ENCODE data around the gene RNF121.

RNF121 gene

DNA sequence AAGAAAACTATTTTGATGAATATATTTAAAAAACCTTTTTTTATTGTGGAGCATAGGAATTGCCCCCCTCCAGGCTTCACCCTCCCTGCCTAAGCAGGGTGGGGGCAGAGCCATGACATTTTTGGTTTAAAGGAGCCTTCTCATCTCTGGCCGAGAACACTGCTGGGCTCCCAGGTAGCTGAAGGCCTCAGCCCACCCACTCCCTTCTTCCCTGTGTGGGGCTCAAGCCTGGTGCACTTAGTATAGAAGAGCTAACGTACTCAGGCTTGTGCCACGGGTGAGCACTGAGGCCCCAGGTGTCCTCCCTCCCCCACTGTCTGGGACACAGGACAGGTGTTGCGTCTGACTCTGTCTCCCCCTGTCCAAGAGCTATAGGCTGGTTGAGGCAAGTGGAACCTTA is 67.7 kb downstream of the RNF121 start:
- TF ChIP-seq, protein P1, sequence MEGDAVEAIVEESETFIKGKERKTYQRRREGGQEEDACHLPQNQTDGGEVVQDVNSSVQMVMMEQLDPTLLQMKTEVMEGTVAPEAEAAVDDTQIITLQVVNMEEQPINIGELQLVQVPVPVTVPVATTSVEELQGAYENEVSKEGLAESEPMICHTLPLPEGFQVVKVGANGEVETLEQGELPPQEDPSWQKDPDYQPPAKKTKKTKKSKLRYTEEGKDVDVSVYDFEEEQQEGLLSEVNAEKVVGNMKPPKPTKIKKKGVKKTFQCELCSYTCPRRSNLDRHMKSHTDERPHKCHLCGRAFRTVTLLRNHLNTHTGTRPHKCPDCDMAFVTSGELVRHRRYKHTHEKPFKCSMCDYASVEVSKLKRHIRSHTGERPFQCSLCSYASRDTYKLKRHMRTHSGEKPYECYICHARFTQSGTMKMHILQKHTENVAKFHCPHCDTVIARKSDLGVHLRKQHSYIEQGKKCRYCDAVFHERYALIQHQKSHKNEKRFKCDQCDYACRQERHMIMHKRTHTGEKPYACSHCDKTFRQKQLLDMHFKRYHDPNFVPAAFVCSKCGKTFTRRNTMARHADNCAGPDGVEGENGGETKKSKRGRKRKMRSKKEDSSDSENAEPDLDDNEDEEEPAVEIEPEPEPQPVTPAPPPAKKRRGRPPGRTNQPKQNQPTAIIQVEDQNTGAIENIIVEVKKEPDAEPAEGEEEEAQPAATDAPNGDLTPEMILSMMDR (IDR thresholded peaks at IDR 0.05; ENCODE audit: low read depth, low read length, missing control alignments), result no peak
- Histone ChIP-seq H3K4me3 (ENCODE audit: low read depth, low read length) (no peak overlapping the region), H3K27ac (no peak overlapping the region), H3K27me3 (replicated peaks) (no peaks in the 10 kb centered on the region), H3K36me3 (replicated peaks) (peaks cover 29% of the 10 kb centered on the region)
- in situ Hi-C loops (cut with HindIII; ENCODE audit: low pct_ligation_motif_present, low sequenced_read_pairs), result no loop called here
- no peak for DNase-seq

DNA sequence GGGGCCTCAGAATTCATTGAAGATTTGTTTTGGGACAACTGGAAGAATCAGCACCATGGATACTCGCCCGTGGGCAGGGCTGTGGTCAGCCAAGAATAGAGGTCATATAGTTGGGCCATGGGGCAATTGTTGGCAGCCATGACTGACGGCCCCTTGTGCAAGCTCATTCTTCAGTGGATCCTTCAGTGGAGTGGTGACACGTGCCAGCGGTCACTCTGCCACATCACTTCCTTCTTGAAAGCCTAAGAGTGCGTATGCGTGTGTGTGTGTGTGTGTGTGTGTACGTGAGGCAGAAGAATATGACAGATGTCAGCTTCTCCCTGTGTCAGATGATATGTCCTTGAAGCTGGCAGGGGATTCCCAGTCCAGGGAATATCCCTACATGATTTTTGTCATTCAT is 68.1 kb downstream of the RNF121 start:
- no peak for DNase-seq
- peaks cover 33% of the 10 kb centered on the region for H3K36me3 ChIP-seq (replicated peaks)
- H3K27me3 ChIP-seq (replicated peaks), result no peaks in the 10 kb centered on the region
- H3K27ac ChIP-seq, result no peak overlapping the region
- TF ChIP-seq, protein P1 (IDR thresholded peaks at IDR 0.05; ENCODE audit: low read depth, low read length, missing control alignments), result no peak
- in situ Hi-C loops (cut with HindIII; ENCODE audit: low pct_ligation_motif_present, low sequenced_read_pairs), result no loop called here
- no peak overlapping the region for H3K4me3 ChIP-seq (ENCODE audit: low read depth, low read length)

DNA sequence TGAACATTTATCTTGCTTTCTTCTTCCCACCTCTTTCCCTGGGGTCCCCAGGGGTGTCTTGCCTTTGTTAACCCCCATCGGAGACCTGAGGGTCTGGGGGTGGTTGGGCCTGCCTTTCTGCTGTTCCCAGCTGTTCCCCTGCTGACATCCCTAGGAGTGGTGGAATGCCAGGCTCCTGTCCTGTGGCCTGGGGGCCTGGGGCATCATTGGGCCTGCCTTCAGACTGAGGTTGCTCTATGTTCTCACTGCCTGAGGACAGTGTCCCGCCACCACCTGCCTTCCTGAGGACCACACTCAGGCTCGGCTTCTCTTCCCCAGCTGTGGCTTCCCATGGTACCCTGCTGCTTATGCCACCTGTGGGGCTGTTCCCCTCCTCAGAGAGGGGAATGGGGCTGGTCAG is 68.7 kb downstream of the RNF121 start:
- Histone ChIP-seq H3K36me3 (replicated peaks) (peaks cover 37% of the 10 kb centered on the region), H3K4me3 (ENCODE audit: low read depth, low read length) (no peak overlapping the region), H3K27ac (no peak overlapping the region), H3K27me3 (replicated peaks) (no peaks in the 10 kb centered on the region)
- DNase-seq, result no peak
- TF ChIP-seq, protein P1 (IDR thresholded peaks at IDR 0.05; ENCODE audit: low read depth, low read length, missing control alignments), result no peak
- in situ Hi-C loops (cut with HindIII; ENCODE audit: low pct_ligation_motif_present, low sequenced_read_pairs), result no loop called here

DNA sequence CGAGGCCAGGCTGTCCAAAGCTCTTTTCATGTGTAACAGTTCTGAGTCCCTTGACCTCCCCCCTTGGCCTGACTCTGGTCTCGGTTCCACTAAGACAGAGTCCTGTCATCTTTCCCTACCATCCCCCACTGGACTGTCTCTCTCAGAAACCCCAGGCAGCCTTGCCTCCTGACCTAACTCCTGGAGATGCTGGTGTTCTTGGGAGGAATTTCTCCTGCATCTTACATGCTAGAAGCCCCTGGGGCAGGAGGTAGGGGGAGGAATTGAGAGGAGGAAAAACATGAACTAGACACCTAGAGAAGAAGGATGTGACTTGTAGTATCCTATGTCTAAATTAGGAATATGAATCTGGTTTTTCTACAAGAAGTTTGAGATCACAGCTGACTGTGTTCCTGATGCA is 69.2 kb downstream of the RNF121 start:
- TF ChIP-seq, protein P1 (IDR thresholded peaks at IDR 0.05; ENCODE audit: low read depth, low read length, missing control alignments), result no peak
- in situ Hi-C loops (cut with HindIII; ENCODE audit: low pct_ligation_motif_present, low sequenced_read_pairs), result no loop called here

GRCh38 chr11:71998649-71999310 is 69.9 kb downstream of the RNF121 start, which contains the start of gene IL18BP:
Gene IL18BP (plus strand): TSS chr11:71998909. CDS start chr11:71999985, 1,076 bp downstream.
- H3K4me3 ChIP-seq (ENCODE audit: low read depth, low read length), result no peak within 1 kb of the TSS
- DNase-seq, result no peak

More for the DNA sequence above, 69.2 kb downstream of the RNF121 start:
- no peaks in the 10 kb centered on the region for H3K27me3 ChIP-seq (replicated peaks)
- DNase-seq, result no peak
- H3K36me3 ChIP-seq (replicated peaks), result peaks cover 42% of the 10 kb centered on the region
- H3K27ac ChIP-seq, result no peak overlapping the region
- no peak overlapping the region for H3K4me3 ChIP-seq (ENCODE audit: low read depth, low read length)

More at GRCh38 chr11:71998649-71999310, 69.9 kb downstream of the RNF121 start, which contains the start of gene IL18BP:
- no peaks in the 10 kb centered on the region for H3K27me3 ChIP-seq (replicated peaks)
- TF ChIP-seq, protein P1 (IDR thresholded peaks at IDR 0.05; ENCODE audit: low read depth, low read length, missing control alignments), result no peak
- H3K27ac ChIP-seq, result no peak within 1 kb of the TSS
- H3K36me3 ChIP-seq (replicated peaks), result peaks cover 49% of the 10 kb centered on the region
- in situ Hi-C loops (cut with HindIII; ENCODE audit: low pct_ligation_motif_present, low sequenced_read_pairs), result no loop called here
